ENCODE results near the gene LIAS.
A peak's percentile ranks its signal among the peaks of the same experiment; 100 is the strongest.
"Not testable (repeated sequence)": the region's sequence is repeated elsewhere in the genome, so short reads cannot be mapped to it uniquely, and the experiment has no call there.

LIAS gene

GRCh38 chr4:39502019-39502663 lies 43.3 kb downstream of the LIAS start:
- no peak for DNase-seq

- not testable (repeated sequence) for DNase-seq
These were observed 43.8 kb downstream of the LIAS start for GRCh38 chr4:39502664-39503035.

GRCh38 chr4:39504538-39504937 lies 45.7 kb downstream of the LIAS start:
- DNase-seq = no peak

- DNase-seq = no peak
These were observed 46.7 kb downstream of the LIAS start for GRCh38 chr4:39505581-39505980.

GRCh38 chr4:39510348-39510929 lies 51.6 kb downstream of the LIAS start:
- DNase-seq = no peak

- DNase-seq = not testable (repeated sequence)
These were observed 55.4 kb downstream of the LIAS start for GRCh38 chr4:39514266-39514665.

GRCh38 chr4:39514888-39515401 lies 56.1 kb downstream of the LIAS start:
- DNase-seq = peak; percentile 15

GRCh38 chr4:39515669-39516401 lies 57.0 kb downstream of the LIAS start:
- not testable (repeated sequence) for DNase-seq

- no peak for DNase-seq
These were observed 57.6 kb downstream of the LIAS start for GRCh38 chr4:39516407-39516966.

- no peak for DNase-seq
These were observed 59.6 kb downstream of the LIAS start for GRCh38 chr4:39518484-39518883.

- DNase-seq = no peak
These were observed 62.5 kb downstream of the LIAS start for GRCh38 chr4:39521253-39521919.

- DNase-seq = no peak
These were observed 63.2 kb downstream of the LIAS start for GRCh38 chr4:39522068-39522467.

GRCh38 chr4:39524161-39524957 lies 65.5 kb downstream of the LIAS start:
- DNase-seq = no peak

GRCh38 chr4:39525822-39526690 lies 67.2 kb downstream of the LIAS start:
- DNase-seq = no peak

- no peak for DNase-seq
These were observed 68.0 kb downstream of the LIAS start for GRCh38 chr4:39526765-39527295.

- DNase-seq = peak; percentile 86
These were observed 68.6 kb downstream of the LIAS start, which contains the start of gene UGDH for GRCh38 chr4:39527296-39528060. Gene UGDH (minus strand): TSS chr4:39527439. CDS start chr4:39521512, 5,927 bp downstream.

- DNase-seq = no peak
These were observed 69.2 kb downstream of the LIAS start for GRCh38 chr4:39528061-39528465.

Measured in NCI-H510A treated with DMSO at 0.1 percent for 48 hours (cell line).